GM19099 (cell line): ENCODE measurements around the gene ATXN7.
A peak's percentile ranks its signal among the peaks of the same experiment; 100 is the strongest.

Source experiments
- POLR2A ChIP-seq: IDR thresholded peaks from 3 replicates; pipeline ENCODE4 v1.6.1; 2011; ENCODE audit warnings: low read depth; ENCODE audit not compliant: insufficient read length; ENCODE audit errors: extremely low read depth

The ATXN7 gene

GRCh38 chr3:64016941-64017620, 153.4 kb downstream of the ATXN7 start:
- no peak for TF ChIP-seq POLR2A

GRCh38 chr3:64019271-64019670, 155.6 kb downstream of the ATXN7 start:
- no peak for TF ChIP-seq POLR2A

GRCh38 chr3:64019879-64020278, 156.2 kb downstream of the ATXN7 start:
- no peak for TF ChIP-seq POLR2A

- TF ChIP-seq POLR2A = no peak
Observed at GRCh38 chr3:64021922-64022321, 158.3 kb downstream of the ATXN7 start.

- no peak for TF ChIP-seq POLR2A
Observed at GRCh38 chr3:64022451-64023186, 159.0 kb downstream of the ATXN7 start.

GRCh38 chr3:64023187-64023860, 159.7 kb downstream of the ATXN7 start, which contains the start of gene PSMD6:
Gene PSMD6, minus strand, starts transcription at chr3:64023494. Its CDS starts 75 bp downstream, at chr3:64023419.
- TF ChIP-seq POLR2A = peak; percentile 82

GRCh38 chr3:64023861-64024223, 160.2 kb downstream of the ATXN7 start:
- TF ChIP-seq POLR2A = no peak

GRCh38 chr3:64026346-64026745, 162.7 kb downstream of the ATXN7 start:
- TF ChIP-seq POLR2A = no peak

GRCh38 chr3:64027658-64028057, 164.0 kb downstream of the ATXN7 start:
- no peak for TF ChIP-seq POLR2A

GRCh38 chr3:64028754-64029153, 165.1 kb downstream of the ATXN7 start:
- TF ChIP-seq POLR2A = no peak

- no peak for TF ChIP-seq POLR2A
Observed at GRCh38 chr3:64029287-64029686, 165.6 kb downstream of the ATXN7 start.

- TF ChIP-seq POLR2A = no peak
Observed at GRCh38 chr3:64030741-64031140, 167.1 kb downstream of the ATXN7 start.

GRCh38 chr3:64031540-64032508, 168.2 kb downstream of the ATXN7 start:
- TF ChIP-seq POLR2A = no peak

- no peak for TF ChIP-seq POLR2A
Observed at GRCh38 chr3:64033069-64033468, 169.4 kb downstream of the ATXN7 start.

- no peak for TF ChIP-seq POLR2A
Observed at GRCh38 chr3:64037084-64037483, 173.4 kb downstream of the ATXN7 start.

GRCh38 chr3:64038253-64038767, 174.6 kb downstream of the ATXN7 start:
- TF ChIP-seq POLR2A = no peak
